Measurements from ENCODE around the gene TRAPPC3L. TPM values are rescaled to one million over a fixed set of nuclear protein-coding genes. Genes with fewer than 3 reads are reported as not detected.
"Not testable (repeated sequence)": the region's sequence is repeated elsewhere in the genome, so short reads cannot be mapped to it uniquely, and the experiment has no call there.

The TRAPPC3L gene
- total RNA-seq, 1 experiment from 2014 or later: not detected

DNA sequence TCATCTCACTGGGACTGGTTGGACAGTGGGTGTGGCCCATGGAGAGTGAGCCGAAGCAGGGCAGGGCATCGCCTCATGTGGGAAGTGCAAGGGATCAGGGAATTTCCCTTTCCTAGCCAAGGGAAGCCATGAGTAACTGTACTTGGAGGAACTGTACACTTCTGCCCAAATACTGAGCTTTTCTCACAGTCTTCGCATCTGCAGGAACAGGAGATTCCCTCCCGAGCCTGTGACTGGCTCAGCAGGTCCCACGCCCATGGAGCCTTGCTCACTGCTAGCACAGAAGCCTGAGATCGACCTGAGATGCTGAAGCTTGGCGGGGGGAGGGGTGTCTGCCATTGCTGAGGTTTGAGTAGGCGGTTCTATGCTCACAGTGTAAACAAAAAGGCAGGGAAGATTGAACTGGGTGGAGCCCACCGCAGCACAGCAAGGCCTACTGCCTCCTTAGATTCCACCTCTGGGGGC lies 44.5 kb downstream of the TRAPPC3L start:
- H3K9me3 ChIP-seq: no peaks in the 10 kb centered on the region
- intact Hi-C loops (cut with micrococcal nuclease; ENCODE audit: unreplicated experiment): no loop called here
- no peak overlapping the region for H3K4me3 ChIP-seq (ENCODE audit: low read depth, low read length)
- BruUV-seq (replicated peaks): no TSS peak
- H3K27me3 ChIP-seq (replicated peaks; ENCODE audit: control insufficient read depth, insufficient read depth, low read length): no peaks in the 10 kb centered on the region
- peaks cover 5% of the 10 kb centered on the region for H3K36me3 Mint-ChIP-seq (ENCODE audit: insufficient read depth, unreplicated experiment)
- CTCF ChIA-PET: no interaction called here
- H3K27ac Mint-ChIP-seq (ENCODE audit: unreplicated experiment): no peak overlapping the region
- peaks cover 5% of the 10 kb centered on the region for H3K27me3 Mint-ChIP-seq (ENCODE audit: insufficient read depth, unreplicated experiment)
- no peak overlapping the region for H3K4me3 Mint-ChIP-seq (ENCODE audit: unreplicated experiment)
- TF ChIP-seq, protein P1, sequence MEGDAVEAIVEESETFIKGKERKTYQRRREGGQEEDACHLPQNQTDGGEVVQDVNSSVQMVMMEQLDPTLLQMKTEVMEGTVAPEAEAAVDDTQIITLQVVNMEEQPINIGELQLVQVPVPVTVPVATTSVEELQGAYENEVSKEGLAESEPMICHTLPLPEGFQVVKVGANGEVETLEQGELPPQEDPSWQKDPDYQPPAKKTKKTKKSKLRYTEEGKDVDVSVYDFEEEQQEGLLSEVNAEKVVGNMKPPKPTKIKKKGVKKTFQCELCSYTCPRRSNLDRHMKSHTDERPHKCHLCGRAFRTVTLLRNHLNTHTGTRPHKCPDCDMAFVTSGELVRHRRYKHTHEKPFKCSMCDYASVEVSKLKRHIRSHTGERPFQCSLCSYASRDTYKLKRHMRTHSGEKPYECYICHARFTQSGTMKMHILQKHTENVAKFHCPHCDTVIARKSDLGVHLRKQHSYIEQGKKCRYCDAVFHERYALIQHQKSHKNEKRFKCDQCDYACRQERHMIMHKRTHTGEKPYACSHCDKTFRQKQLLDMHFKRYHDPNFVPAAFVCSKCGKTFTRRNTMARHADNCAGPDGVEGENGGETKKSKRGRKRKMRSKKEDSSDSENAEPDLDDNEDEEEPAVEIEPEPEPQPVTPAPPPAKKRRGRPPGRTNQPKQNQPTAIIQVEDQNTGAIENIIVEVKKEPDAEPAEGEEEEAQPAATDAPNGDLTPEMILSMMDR (IDR thresholded peaks at IDR 0.05; ENCODE audit: insufficient read depth in 1 of 2, low read depth in 1 of 2, low read length in 1 of 2, severe bottlenecking in 1 of 2, unreplicated experiment in 1 of 2): no peak
- H3K9me3 Mint-ChIP-seq (ENCODE audit: unreplicated experiment): peaks cover 9% of the 10 kb centered on the region
- H3K4me1 Mint-ChIP-seq (ENCODE audit: low read depth, unreplicated experiment): no peaks in the 10 kb centered on the region
- POLR2A ChIA-PET: no interaction called here
- 0 out of 2 replicates have a peak, but pooled peaks cover 4% of the 10 kb centered on the region for H3K4me1 ChIP-seq
- H3K36me3 ChIP-seq (ENCODE audit: control insufficient read depth, insufficient read depth, low read length): no peaks in the 10 kb centered on the region
- peak; percentile 4 to 42 for DNase-seq

DNA sequence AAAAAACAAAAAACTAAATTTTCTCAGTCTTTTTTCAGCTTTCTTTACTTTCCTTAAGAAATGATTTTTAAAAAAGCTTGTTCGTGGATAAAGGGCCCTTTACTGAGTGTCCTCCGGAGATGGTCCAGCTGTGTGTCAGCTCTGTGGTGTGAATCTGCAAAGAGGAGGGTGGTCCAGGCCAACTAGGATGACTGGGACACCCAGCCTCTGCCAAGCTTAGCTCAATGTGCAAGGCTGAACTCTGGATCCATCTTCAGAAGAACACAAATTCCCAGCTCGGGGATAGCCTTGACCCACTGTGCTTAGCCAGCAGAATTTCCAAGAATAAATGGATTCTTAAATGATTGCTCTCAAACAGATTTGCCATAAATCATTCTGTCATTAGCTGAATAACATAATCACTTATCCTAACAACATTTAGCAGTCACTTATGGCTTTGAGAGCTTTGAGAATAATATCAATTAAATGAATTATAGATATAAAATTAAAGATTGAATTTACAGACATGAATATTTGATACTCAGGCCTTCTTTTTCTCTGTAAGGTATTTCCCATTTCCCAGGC lies 48.3 kb downstream of the TRAPPC3L start:
- Mint-ChIP-seq H3K36me3 (ENCODE audit: insufficient read depth, unreplicated experiment) (no peaks in the 10 kb centered on the region), H3K9me3 (ENCODE audit: unreplicated experiment) (peaks cover 6% of the 10 kb centered on the region), H3K27me3 (ENCODE audit: insufficient read depth, unreplicated experiment) (peaks cover 5% of the 10 kb centered on the region), H3K27ac (ENCODE audit: unreplicated experiment) (no peak overlapping the region), H3K4me1 (ENCODE audit: low read depth, unreplicated experiment) (no peaks in the 10 kb centered on the region), H3K4me3 (ENCODE audit: unreplicated experiment) (no peak overlapping the region)
- no peak for DNase-seq
- CTCF ChIA-PET: no interaction called here
- POLR2A ChIA-PET: interaction anchor here (0.7 kb wide), 1 partner anchor 74 kb away, joined by 4 read pairs; the partner anchor contains the start of gene RWDD1
- Histone ChIP-seq H3K36me3 (ENCODE audit: control insufficient read depth, insufficient read depth, low read length) (no peaks in the 10 kb centered on the region), H3K27me3 (replicated peaks; ENCODE audit: control insufficient read depth, insufficient read depth, low read length) (no peaks in the 10 kb centered on the region), H3K4me1 (0 out of 2 replicates have a peak, but pooled peaks cover 4% of the 10 kb centered on the region), H3K9me3 (no peaks in the 10 kb centered on the region), H3K4me3 (ENCODE audit: low read depth, low read length) (no peak overlapping the region)
- BruUV-seq (replicated peaks): no TSS peak
- intact Hi-C loops (cut with micrococcal nuclease; ENCODE audit: unreplicated experiment): no loop called here
- TF ChIP-seq, protein P1 (IDR thresholded peaks at IDR 0.05; ENCODE audit: insufficient read depth in 1 of 2, low read depth in 1 of 2, low read length in 1 of 2, severe bottlenecking in 1 of 2, unreplicated experiment in 1 of 2): no peak

GRCh38 chr6:116495161-116495560 lies 50.3 kb downstream of the TRAPPC3L start:
- H3K4me3 Mint-ChIP-seq (ENCODE audit: unreplicated experiment); H3K36me3 ChIP-seq (ENCODE audit: control insufficient read depth, insufficient read depth, low read length); H3K27ac Mint-ChIP-seq (ENCODE audit: unreplicated experiment); H3K9me3 ChIP-seq; CTCF ChIA-PET; H3K27me3 Mint-ChIP-seq (ENCODE audit: insufficient read depth, unreplicated experiment); intact Hi-C loops (cut with micrococcal nuclease; ENCODE audit: unreplicated experiment); H3K9me3 Mint-ChIP-seq (ENCODE audit: unreplicated experiment); H3K27me3 ChIP-seq (replicated peaks; ENCODE audit: control insufficient read depth, insufficient read depth, low read length); H3K36me3 Mint-ChIP-seq (ENCODE audit: insufficient read depth, unreplicated experiment); POLR2A ChIA-PET; H3K4me3 ChIP-seq (ENCODE audit: low read depth, low read length); H3K4me1 ChIP-seq; DNase-seq; BruUV-seq (replicated peaks); H3K4me1 Mint-ChIP-seq (ENCODE audit: low read depth, unreplicated experiment): not testable (repeated sequence)
